HT-29 (cell line): ENCODE results near the gene LRRC8C. TPM values are rescaled to one million over a fixed set of nuclear protein-coding genes. Genes with fewer than 3 reads are reported as not detected.

ENCODE experiments used
- DNase-seq: peaks from one replicate; pipeline ENCODE4 v3.0.0-alpha.2; 2015; ENCODE audit warnings: low spot score
- total RNA-seq: library from RNA; depleted of rRNA; stranded (reverse); fragments of >200 nt; shearing (Covaris generic); gene quantifications from 2 replicates; pipeline ENCODE4 v1.2.3, GENCODE V29; 2014

Gene LRRC8C
- total RNA-seq, 1 experiment from 2014 or later = 2.9 TPM

GRCh38 chr1:89670711-89671110, 37.8 kb downstream of the LRRC8C start:
- DNase-seq = no peak

DNA sequence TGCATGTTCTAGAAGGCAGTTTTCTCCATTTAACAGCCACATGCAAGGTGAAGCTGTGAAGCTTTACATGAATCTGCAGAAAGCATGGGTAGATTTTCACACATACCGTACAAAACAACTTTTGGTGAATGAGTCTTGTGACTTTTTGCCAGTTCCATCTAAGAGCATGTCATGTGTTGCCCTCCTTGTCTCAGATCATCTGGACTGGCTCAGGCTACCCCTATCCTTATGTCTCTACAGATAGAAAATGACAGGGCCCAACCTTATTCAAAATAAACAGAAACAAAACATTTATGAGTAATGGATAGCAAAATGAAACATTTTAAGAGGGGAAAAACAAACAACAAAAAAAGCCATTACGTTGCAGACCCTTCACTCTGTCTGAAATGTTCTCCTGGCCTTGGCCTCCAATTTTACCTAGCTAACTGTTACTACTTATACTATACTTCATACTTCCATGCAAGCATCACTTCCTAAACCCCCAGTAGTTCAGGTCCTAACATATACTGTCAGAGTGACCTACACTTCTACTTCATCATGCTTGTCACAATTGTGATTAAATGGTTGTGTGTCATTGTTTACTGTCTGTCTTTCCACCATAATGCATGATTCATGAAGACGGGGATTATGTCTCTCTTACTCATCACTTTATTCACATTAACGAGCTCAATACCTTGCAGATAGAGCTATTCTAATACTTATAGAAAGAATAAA, 39.0 kb downstream of the LRRC8C start:
- DNase-seq = no peak

DNA sequence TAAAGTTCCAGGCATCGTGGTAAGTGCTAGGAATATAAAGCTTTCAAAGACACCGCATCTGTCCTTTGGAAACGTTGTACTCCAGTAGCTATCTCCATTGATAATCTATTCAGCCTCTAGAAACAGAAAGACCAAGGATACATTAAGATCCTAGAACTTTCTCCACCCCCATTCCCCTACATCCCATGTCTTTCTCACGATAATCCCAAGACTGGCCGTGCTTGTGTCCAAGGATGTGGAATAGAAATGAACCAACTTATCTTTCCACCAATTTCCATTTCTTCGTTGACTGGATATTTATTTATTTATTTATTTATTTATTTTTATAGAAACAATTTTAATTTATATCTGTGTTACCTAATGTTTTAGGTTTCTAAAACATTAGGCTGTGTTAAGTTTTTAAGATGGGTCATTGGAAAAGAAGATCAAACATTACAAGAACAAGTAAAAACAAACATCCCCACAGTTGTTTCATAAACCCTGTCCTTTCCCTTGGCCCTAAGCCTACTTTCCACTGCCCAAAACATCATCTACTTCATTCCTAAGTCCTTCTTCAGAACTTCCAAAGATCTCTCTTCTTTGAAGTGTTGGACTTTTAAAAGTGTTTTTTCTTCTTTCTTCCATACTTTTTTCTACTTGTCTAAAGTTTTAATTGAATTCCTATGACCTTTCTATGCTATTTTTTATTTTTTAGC, 39.7 kb downstream of the LRRC8C start:
- DNase-seq = no peak

DNA sequence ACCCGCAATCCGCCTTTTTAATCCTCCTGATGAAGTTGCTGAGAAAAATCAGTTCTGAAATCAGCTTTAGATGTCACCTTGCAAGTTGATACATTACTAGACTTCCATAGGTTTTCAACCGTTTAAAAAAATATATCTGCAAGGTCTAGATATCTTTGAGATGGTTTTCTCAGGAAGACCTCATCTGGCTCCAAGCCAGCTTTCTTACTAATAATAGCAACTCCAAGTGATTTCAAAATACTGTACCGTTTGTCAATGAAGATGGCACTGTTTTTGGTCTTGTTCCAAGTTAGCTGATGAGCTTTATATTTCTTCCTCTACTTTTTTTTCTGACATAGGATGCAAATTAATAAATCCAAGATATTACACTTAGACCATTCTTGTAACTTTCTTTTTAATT, 40.3 kb downstream of the LRRC8C start:
- no peak for DNase-seq

DNA sequence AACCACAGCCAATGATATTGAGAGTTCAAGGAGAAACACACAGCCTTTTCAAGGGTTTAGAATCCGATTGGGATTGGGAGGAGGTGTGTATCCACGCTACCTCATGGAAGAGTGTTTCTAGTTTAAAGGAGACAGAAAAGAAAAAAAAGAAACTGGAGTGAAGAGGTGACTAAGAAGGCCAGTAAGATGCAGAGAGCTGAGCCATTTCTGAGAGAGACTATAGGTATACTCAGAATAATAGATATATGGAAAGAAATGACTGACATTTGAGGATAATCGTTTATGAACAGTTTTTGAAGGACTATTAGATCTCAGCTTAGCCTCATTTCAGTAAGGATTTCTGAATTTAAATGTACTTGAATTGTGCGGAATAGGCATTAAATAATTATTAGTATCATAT, 42.8 kb downstream of the LRRC8C start:
- no peak for DNase-seq

DNA sequence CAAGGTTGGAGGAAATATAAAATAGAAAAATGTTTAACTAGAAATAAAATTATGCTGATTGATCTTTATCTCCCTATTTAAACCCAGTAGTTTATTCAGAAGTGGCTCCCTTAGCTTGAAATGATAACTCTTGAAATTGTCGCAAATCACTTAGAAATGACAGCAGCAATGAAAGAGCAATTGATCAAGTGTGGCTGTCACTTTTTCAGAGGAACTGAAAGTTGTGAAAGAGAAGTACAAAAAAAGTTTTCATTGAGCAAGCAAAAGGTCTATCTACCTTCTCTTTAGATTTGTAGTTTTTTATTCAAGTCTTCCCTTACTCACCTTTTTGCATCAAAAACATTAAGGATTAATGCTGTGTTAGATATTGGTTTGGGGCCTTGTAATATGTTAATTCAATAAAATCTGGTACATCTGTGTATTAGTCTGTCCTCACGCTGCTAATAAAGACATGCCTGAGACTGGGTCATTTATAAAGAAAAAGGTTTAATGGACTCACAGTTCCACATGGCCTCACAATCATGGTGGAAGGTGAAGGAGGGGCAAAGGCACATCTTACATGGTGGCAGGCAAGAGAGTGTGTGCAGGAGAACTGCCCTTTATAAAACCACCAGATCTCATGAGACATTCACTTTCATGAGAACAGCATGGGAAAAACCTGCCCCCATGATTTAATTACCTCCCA, 48.3 kb downstream of the LRRC8C start:
- DNase-seq = no peak

- DNase-seq = no peak
Observed at GRCh38 chr1:89682611-89683010, 49.7 kb downstream of the LRRC8C start.

DNA sequence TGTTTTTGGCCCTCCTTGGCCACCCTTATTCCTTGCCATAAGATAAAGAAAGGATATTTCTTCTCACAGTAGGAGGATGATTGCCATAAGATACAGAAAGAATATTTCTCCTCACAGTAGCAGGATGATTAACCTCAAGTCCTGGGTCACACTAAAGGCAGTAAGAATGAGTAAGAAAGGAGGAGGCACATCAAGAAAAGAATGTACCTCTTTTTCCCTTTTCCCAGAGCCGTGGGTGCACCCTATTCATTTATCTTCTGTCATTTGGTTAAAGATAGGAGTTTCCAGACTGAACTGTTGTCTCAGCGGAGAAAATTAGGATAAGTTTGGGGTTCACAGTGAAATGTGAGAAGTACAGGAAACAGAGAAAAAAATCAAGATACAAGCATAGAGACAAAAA, 52.5 kb downstream of the LRRC8C start:
- DNase-seq = no peak

DNA sequence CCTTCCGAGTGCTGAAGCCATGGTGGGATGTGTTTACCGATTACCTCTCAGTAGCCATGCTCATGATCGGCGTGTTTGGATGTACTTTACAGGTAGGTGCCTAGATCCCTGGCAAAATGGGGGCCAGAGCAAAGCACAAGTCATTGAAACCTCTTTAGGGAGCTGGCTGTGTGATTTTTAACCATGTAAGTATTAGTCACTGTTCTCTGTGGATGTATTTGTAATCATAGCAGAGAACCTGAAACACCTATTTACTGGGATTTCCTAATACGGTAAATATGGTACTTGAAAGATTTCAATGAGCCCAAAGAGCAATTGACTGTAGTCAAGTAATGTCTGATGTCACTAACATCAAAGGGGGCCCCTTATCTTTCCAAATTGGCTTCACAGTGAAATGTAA, 53.6 kb downstream of the LRRC8C start:
- no peak for DNase-seq

GRCh38 chr1:89687254-89687653, 54.3 kb downstream of the LRRC8C start:
- DNase-seq = no peak

DNA sequence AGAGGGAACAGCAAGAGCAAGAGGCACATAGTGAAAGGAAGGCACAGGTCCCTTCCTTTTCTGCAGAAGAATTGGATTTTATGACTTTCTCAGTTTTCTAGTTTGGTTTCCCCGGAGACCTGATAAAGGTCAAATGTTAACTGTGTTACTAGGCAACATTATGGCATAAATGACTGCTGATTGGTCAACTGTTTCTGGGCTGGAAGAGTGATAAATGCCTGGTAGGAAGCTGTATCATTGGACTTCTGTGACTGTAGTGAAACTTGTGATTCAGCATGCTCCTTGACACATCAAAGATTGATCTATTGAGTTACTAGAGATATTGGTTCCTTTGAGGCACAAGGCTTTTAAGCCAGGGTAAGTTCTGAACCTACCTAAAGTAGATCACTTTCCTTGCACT, 55.7 kb downstream of the LRRC8C start:
- no peak for DNase-seq

DNA sequence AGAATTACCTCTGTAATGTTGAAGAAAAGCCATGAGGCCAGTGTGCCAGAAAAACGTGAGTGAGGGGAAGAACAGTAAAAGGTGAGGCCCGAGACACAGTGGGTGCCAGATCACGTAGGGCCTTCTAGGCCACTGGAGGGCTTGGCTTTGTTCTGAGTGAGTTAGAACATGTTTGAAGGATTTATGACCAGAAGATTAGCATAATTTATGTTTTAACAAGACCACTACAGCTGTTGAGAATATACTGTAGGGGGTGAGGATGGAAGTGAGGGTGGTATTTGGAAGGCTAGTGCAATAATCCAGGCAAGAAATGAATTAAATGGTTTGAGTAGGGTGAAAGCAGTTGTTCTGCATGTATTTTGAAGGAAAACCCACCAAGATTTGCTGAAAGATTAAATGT, 56.3 kb downstream of the LRRC8C start:
- no peak for DNase-seq

GRCh38 chr1:89690595-89690994, 57.7 kb downstream of the LRRC8C start:
- DNase-seq = no peak

- DNase-seq = no peak
Observed at GRCh38 chr1:89692601-89693521, 59.9 kb downstream of the LRRC8C start.

GRCh38 chr1:89695847-89696246, 62.9 kb downstream of the LRRC8C start:
- no peak for DNase-seq

DNA sequence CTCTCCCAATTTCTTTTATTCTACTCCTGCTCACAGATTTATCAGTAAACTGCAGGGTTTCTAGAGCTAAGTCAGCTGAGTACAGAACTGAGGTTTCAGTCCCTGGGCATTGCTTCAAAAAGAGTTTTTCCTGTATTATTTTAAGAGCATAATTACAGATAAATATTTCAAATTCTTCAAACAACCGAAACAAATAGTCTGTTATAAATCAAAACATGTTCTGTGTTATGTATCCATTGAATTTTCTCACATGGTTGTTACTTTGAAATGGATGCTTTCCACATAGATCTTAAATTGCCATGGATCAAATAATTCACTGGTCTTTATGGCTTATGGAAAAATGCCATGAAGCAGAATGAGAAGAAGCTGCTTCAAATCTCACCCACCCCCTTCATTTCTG, 64.5 kb downstream of the LRRC8C start:
- DNase-seq = no peak

DNA sequence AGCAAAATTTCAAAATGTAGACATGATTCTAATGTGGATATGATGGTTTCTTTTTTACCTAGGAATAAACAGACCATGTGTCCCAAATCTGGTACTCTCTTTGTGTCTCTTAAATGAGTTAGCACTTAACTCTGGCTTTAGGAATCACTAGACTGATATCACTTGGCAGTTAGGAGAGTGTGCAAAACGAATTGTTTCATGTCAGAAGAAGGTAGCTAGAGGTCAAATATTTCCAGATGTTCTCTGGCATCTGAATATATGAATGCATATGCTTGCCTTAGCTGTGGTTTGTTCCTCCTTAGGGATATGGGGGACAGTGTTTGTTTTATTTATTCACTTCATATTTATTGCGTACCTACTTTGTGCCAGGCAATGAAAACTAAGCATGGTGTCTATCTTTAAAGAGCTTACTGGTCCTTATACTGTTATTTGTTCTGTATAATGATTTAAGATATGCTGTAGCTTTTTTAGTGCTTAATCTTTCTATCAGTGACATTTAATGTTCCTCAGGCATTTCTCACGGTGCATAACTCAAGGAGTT, 65.2 kb downstream of the LRRC8C start:
- no peak for DNase-seq

GRCh38 chr1:89698624-89699023, 65.7 kb downstream of the LRRC8C start:
- DNase-seq = peak; percentile 11

GRCh38 chr1:89699451-89699986, 66.6 kb downstream of the LRRC8C start:
- no peak for DNase-seq

DNA sequence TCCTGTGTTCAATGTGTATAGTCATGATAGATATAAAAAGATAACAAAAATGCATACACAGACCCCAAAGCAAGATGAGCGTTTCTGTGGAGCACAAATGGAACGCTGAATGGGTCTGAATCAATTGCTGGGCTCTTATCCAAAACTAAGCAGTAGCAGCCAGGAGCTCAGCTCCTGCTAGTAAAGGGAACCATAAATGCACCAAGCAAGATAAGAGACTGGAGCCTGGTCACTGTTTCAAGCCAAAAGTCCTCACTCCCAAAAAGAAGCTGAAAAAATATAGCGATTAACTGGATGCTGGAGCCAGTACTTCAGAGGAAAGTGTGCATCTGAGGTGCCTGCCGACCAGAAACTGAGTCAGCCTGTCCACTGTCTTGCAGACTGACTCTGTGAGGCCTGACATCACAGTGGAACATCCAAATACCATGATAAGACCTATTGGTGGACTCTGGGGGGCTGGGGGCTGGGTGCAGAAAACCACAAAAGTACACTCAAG, 68.9 kb downstream of the LRRC8C start:
- DNase-seq = no peak

- DNase-seq = no peak
Observed at GRCh38 chr1:89702520-89703045, 69.7 kb downstream of the LRRC8C start.
